ENCODE data around the gene SHB. TPM values are rescaled to one million over a fixed set of nuclear protein-coding genes. Genes with fewer than 3 reads are reported as not detected.

Gene SHB
- total RNA-seq, 1 experiment from 2014 or later: 12.2 TPM

DNA sequence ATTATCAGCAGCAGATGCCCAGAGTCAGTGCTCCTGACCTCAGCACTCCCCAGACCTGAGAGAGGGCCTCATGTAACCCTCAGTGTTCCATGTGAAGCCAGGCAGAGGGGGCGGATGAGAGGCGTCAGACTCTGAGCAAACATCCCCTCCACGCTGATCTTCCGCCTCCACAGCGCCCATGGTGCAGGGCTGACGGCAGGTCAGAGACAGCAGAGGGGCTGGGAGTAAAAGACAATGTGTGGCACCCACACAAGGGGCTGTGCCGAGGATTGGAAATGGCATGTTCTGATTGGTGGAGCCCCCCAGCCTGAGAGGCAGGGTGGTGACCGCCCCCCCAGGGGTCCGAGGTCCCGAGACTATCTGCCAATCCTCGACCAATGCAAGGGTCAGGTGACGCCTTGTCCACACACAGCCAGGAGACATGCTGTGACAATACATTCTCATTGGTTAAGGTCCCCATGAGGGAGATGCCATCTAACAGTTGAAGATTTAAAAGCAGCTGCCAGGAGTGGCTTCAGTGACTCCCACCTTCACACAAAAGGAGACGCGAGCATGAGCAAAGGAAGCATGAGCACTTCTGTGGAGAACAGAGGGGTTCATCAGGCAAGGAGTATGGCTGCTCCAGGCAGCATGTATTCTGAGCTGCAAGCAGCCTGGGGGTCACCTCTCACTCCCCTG lies 145.8 kb downstream of the SHB start:
- Mint-ChIP-seq H3K9me3 (no peaks in the 10 kb centered on the region), H3K4me1 (peaks cover 49% of the 10 kb centered on the region), H3K4me3 (no peak overlapping the region), H3K36me3 (no peaks in the 10 kb centered on the region), H3K27ac (peak overlapping the region; percentile 60; the same call in 1 of the 2 replicates), H3K27me3 (ENCODE audit: low read depth) (no peaks in the 10 kb centered on the region; the same call in 1 of the 2 replicates)
- POLR2A ChIA-PET: no interaction called here
- DNase-seq (ENCODE audit: low spot score) (no peak), ATAC-seq (no peak)
- CTCF ChIA-PET: interaction anchor here (2.2 kb wide), 1 partner anchor 10 kb away, joined by 8 read pairs; no protein-coding TSS in a partner anchor
- TF ChIP-seq, protein P1, sequence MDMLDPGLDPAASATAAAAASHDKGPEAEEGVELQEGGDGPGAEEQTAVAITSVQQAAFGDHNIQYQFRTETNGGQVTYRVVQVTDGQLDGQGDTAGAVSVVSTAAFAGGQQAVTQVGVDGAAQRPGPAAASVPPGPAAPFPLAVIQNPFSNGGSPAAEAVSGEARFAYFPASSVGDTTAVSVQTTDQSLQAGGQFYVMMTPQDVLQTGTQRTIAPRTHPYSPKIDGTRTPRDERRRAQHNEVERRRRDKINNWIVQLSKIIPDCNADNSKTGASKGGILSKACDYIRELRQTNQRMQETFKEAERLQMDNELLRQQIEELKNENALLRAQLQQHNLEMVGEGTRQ (CRISPR knock-in tag; IDR thresholded peaks at IDR 0.05): peak; percentile 71
- TF ChIP-seq CTCF (IDR thresholded peaks at IDR 0.05) (no peak), SOX15 (CRISPR knock-in tag; IDR thresholded peaks at IDR 0.05) (no peak), GABPB1 (CRISPR knock-in tag; IDR thresholded peaks at IDR 0.05) (no peak)
- TF ChIP-seq, protein P2, sequence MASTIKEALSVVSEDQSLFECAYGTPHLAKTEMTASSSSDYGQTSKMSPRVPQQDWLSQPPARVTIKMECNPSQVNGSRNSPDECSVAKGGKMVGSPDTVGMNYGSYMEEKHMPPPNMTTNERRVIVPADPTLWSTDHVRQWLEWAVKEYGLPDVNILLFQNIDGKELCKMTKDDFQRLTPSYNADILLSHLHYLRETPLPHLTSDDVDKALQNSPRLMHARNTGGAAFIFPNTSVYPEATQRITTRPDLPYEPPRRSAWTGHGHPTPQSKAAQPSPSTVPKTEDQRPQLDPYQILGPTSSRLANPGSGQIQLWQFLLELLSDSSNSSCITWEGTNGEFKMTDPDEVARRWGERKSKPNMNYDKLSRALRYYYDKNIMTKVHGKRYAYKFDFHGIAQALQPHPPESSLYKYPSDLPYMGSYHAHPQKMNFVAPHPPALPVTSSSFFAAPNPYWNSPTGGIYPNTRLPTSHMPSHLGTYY (CRISPR knock-in tag; IDR thresholded peaks at IDR 0.05): no peak

DNA sequence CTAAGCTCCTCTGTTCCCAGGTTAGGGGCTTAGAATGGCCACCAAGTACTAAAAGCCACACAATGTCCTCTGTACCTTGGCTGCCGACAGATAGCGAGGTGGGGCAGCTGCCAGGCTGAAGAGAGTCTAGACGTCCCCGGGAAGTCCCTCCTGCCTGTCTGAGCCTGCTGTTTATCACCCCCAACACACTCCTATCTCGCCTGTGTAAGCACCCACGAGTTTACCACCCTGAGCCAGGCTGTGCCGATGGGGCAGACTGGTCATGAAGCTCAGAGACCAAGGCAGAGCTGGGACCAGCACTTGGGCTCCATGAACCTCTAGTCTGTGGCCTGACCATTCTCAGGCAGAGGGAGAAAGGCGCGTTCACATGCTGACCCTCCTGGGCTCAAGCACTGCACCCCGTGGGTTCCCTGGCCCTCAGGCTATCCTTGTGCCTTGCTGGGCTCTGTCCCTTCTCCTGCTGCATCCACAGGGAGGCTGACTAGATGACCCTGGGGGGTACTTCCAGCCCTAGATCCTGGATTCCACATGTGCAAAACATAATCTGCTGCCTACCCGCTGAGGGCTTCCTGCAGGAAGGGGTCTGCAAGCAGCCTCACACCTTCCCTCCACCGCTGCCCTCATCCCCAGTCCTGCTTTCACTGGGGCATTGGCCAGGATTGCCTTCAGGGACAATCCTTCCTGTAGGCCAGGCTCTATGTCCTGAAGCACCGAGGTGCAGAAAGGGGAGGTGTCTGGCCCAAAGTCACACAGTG lies 146.5 kb downstream of the SHB start:
- ChIA-PET POLR2A (no interaction called here), CTCF (interaction anchor here (1.3 kb wide), 1 partner anchor 9 kb away, joined by 5 read pairs; no protein-coding TSS in a partner anchor)
- peaks cover 43% of the 10 kb centered on the region for H3K4me1 Mint-ChIP-seq
- H3K36me3 Mint-ChIP-seq: no peaks in the 10 kb centered on the region; the same call in 1 of the 2 replicates
- H3K9me3 Mint-ChIP-seq: no peaks in the 10 kb centered on the region
- DNase-seq (ENCODE audit: low spot score) (no peak), ATAC-seq (no peak)
- H3K27ac Mint-ChIP-seq: no peak overlapping the region; the same call in 1 of the 2 replicates
- no peak overlapping the region for H3K4me3 Mint-ChIP-seq
- no peaks in the 10 kb centered on the region; the same call in 1 of the 2 replicates for H3K27me3 Mint-ChIP-seq (ENCODE audit: low read depth)
- TF ChIP-seq, protein P2 (CRISPR knock-in tag; IDR thresholded peaks at IDR 0.05): no peak

DNA sequence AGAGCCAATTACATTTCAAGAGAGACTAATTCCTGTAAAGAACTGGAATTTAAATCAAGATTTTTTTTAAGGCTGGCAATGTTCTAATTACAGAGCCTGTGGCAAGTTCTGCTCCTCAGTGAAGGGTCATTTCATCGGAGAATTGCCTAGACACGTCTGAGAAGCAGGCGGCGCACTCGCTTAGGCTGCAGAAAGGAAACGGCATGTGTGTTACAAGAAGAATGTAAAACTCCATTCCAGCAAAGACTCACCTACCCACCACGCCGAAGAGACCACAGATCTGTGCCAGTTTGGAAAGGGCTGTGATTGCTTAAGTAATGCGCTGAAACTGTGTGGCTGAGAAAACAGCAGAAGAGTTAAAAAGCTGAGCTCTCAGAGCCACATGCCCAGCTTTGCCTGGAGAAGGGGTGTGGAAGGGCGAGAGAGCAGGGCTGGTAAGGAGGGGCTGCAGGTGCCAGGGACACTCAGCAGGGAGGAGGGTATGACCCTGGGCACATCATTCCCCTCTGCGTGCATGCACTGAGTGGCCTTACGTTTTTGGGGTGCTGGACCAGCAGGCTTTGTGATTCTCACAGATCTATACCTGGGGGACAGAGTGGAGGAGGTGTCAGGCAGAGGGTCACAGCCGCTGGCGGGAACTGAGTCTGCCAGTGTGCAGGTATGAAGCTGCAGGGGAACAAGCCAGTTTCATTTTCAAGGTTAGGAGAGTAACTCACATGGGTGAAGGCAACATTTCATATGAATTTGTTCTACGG lies 147.3 kb downstream of the SHB start:
- TF ChIP-seq ESRRA (CRISPR knock-in tag; IDR thresholded peaks at IDR 0.05; ENCODE audit: borderline replicate concordance): no peak
- TF ChIP-seq NFE2L1 (CRISPR knock-in tag; IDR thresholded peaks at IDR 0.05): no peak
- Mint-ChIP-seq H3K27ac (peak overlapping the region; percentile 71), H3K27me3 (ENCODE audit: low read depth) (no peaks in the 10 kb centered on the region; the same call in 1 of the 2 replicates), H3K9me3 (no peaks in the 10 kb centered on the region), H3K4me1 (peaks cover 42% of the 10 kb centered on the region), H3K4me3 (no peak overlapping the region), H3K36me3 (no peaks in the 10 kb centered on the region; the same call in 1 of the 2 replicates)
- DNase-seq (ENCODE audit: low spot score) (no peak), ATAC-seq (no peak)
- ChIA-PET CTCF (interaction anchor here (0.9 to 1.5 kb wide), 5 partner anchors 8 to 342 kb away, joined by 3 to 5 read pairs (median 4); no protein-coding TSS in a partner anchor), POLR2A (no interaction called here)

DNA sequence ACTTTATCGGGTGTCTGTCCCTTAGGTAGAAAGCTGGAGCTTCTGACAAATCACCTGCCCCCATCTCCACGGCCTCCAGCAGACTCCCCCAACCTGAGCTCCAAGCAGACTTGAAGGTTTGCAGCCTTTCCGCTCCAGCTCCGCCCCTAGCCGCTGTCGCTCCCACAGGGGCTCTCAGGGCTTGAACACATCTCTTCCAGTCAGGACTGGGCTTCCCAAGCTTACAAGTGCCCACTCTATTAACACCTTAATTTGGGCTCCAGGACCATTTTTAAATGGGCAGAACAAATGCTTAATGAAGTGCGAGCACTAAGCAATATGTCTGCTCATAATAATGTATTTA lies 147.9 kb downstream of the SHB start:
- Mint-ChIP-seq H3K27ac (peak overlapping the region; percentile 73; the same call in 1 of the 2 replicates), H3K27me3 (ENCODE audit: low read depth) (no peaks in the 10 kb centered on the region; the same call in 1 of the 2 replicates), H3K36me3 (no peaks in the 10 kb centered on the region; the same call in 1 of the 2 replicates), H3K9me3 (no peaks in the 10 kb centered on the region), H3K4me3 (no peak overlapping the region), H3K4me1 (peaks cover 42% of the 10 kb centered on the region)
- ATAC-seq: no peak
- CTCF ChIA-PET: interaction anchor here (0.9 to 1.5 kb wide), 5 partner anchors 8 to 342 kb away, joined by 3 to 5 read pairs (median 4); no protein-coding TSS in a partner anchor
- POLR2A ChIA-PET: no interaction called here
- no peak for DNase-seq (ENCODE audit: low spot score)
- no peak for TF ChIP-seq CREM (CRISPR knock-in tag; IDR thresholded peaks at IDR 0.05)
- TF ChIP-seq, protein P3, sequence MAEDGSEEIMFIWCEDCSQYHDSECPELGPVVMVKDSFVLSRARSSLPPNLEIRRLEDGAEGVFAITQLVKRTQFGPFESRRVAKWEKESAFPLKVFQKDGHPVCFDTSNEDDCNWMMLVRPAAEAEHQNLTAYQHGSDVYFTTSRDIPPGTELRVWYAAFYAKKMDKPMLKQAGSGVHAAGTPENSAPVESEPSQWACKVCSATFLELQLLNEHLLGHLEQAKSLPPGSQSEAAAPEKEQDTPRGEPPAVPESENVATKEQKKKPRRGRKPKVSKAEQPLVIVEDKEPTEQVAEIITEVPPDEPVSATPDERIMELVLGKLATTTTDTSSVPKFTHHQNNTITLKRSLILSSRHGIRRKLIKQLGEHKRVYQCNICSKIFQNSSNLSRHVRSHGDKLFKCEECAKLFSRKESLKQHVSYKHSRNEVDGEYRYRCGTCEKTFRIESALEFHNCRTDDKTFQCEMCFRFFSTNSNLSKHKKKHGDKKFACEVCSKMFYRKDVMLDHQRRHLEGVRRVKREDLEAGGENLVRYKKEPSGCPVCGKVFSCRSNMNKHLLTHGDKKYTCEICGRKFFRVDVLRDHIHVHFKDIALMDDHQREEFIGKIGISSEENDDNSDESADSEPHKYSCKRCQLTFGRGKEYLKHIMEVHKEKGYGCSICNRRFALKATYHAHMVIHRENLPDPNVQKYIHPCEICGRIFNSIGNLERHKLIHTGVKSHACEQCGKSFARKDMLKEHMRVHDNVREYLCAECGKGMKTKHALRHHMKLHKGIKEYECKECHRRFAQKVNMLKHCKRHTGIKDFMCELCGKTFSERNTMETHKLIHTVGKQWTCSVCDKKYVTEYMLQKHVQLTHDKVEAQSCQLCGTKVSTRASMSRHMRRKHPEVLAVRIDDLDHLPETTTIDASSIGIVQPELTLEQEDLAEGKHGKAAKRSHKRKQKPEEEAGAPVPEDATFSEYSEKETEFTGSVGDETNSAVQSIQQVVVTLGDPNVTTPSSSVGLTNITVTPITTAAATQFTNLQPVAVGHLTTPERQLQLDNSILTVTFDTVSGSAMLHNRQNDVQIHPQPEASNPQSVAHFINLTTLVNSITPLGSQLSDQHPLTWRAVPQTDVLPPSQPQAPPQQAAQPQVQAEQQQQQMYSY (CRISPR knock-in tag; IDR thresholded peaks at IDR 0.05): no peak
- TF ChIP-seq, protein P4, sequence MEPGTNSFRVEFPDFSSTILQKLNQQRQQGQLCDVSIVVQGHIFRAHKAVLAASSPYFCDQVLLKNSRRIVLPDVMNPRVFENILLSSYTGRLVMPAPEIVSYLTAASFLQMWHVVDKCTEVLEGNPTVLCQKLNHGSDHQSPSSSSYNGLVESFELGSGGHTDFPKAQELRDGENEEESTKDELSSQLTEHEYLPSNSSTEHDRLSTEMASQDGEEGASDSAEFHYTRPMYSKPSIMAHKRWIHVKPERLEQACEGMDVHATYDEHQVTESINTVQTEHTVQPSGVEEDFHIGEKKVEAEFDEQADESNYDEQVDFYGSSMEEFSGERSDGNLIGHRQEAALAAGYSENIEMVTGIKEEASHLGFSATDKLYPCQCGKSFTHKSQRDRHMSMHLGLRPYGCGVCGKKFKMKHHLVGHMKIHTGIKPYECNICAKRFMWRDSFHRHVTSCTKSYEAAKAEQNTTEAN (CRISPR knock-in tag; IDR thresholded peaks at IDR 0.05): no peak
- no peak for TF ChIP-seq KAT7 (CRISPR knock-in tag; IDR thresholded peaks at IDR 0.05; ENCODE audit: borderline replicate concordance)
- no peak for TF ChIP-seq HMGA2 (CRISPR knock-in tag; IDR thresholded peaks at IDR 0.05)
- no peak for TF ChIP-seq SOX15 (CRISPR knock-in tag; IDR thresholded peaks at IDR 0.05)
- TF ChIP-seq, protein P5, sequence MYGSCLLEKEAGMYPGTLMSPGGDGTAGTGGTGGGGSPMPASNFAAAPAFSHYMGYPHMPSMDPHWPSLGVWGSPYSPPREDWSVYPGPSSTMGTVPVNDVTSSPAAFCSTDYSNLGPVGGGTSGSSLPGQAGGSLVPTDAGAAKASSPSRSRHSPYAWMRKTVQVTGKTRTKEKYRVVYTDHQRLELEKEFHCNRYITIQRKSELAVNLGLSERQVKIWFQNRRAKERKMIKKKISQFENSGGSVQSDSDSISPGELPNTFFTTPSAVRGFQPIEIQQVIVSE (CRISPR knock-in tag; IDR thresholded peaks at IDR 0.05; ENCODE audit: borderline replicate concordance): no peak

Data from WTC11 (cell line).